GM19395 (cell line): ENCODE results near the gene E2F6.

Experiments
- ATAC-seq: cut with Tn5 transposase; IDR thresholded peaks from one replicate; pipeline ENCODE4 v1.9.1; 2021; ENCODE audit warnings: mild to moderate bottlenecking, moderate library complexity; ENCODE audit not compliant: unreplicated experiment

E2F6 gene

GRCh38 chr2:11396467-11397445 lies 69.2 kb downstream of the E2F6 start:
- no peak for ATAC-seq

DNA sequence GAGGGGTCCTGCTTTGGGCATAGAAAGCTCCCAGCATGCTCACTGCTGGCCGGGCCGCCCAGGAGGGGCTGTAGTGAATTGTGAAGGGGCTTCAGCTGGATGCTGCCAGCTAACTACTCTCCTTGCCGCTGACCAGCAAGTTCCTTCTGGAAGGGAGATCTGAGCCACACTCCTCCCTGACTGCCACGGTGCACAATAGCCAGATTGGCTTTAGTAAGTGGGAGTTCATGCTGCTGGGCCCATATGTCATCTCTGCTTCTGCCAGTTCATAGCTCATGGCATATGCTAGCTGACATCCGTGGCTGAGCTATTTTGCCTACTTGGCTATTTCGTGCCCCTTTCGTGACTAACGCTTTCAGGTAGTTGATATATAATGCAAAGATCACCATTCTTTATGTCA lies 69.9 kb downstream of the E2F6 start:
- no peak for ATAC-seq

DNA sequence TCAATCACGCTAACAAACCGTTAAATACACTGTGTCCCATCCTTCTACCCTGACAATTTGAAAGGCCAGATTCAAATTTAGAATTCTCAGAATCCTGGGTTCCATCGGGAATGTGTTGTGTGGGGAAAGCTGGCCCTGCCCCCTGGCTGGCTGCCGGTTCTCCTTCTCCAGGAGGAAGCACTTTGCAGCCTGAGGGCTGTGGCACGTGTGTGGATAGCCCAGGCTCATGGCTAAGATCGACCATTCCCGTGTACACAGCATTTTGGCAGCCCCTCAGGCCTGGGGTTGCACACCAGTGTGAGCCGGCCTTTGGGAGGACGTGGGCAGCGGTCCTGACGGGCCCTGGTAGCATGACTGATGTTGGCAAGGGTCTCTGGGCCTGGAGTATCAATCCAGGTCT lies 70.6 kb downstream of the E2F6 start:
- ATAC-seq: no peak
